GM21423 (cell line): ENCODE results near the gene IQCK.

Experiments
- ATAC-seq: cut with Tn5 transposase; IDR thresholded peaks from one replicate; pipeline ENCODE4 v1.9.1; 2021; ENCODE audit warnings: mild to moderate bottlenecking, moderate library complexity; ENCODE audit not compliant: unreplicated experiment

Gene IQCK

DNA sequence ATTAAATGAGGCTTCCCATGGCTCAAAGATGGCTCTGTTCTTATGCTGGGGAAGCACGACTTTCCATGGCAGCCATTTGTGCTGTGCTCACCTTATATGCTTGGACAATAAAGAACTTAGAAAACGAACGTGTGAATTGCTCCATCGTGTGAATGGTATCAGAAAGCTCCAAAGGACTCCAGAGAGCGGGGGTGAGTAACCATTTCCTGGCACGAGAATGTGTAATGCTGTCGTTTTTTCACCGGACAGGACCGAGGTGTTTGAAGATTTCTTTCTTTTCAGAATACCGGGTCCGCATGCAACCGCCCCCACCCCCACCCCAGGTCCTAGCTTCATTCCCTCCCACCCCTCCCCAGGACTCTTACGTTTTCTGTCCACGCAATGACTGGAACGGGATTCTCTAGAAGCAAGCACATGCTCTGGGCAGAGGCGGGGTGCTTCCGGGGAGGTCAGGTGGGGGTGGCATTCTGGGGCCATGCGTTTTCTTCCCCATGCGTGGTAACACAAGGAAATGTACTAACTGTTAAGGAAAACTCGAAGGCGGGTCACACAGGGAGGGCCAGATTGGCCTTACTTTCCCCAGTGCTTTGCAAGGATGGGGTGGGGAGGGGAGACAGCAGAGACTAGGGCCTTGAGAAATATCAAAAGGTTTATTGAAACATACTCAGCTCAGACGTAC is 140.4 kb downstream of the IQCK start:
- no peak for ATAC-seq

GRCh38 chr16:19859166-19859565 is 141.1 kb downstream of the IQCK start:
- no peak for ATAC-seq

GRCh38 chr16:19859603-19860002 is 141.5 kb downstream of the IQCK start:
- ATAC-seq, result no peak

- ATAC-seq, result no peak
These were observed 142.3 kb downstream of the IQCK start for GRCh38 chr16:19860166-19861041.

DNA sequence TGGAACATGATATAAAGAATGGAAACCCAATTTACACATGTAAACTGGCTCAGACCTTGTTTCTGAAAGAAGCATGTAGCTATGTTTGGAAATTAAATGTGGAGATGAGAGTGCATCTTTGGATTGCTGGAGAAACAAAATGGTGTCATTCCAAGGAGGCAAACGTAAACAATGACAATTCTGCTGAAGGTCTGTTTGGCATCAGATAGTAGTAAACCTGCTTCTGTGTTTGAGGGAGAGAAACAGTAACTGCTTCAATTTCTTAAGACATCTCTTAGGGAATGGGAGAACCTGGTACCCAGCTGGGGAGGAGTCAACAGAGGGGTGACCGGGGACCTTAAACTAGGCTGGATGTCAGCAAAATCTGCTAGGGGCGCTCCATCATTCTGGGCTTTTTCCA is 143.1 kb downstream of the IQCK start:
- no peak for ATAC-seq

- no peak for ATAC-seq
These were observed 143.8 kb downstream of the IQCK start for GRCh38 chr16:19861811-19862327.

- no peak for ATAC-seq
These were observed 145.9 kb downstream of the IQCK start for GRCh38 chr16:19863990-19864389.

DNA sequence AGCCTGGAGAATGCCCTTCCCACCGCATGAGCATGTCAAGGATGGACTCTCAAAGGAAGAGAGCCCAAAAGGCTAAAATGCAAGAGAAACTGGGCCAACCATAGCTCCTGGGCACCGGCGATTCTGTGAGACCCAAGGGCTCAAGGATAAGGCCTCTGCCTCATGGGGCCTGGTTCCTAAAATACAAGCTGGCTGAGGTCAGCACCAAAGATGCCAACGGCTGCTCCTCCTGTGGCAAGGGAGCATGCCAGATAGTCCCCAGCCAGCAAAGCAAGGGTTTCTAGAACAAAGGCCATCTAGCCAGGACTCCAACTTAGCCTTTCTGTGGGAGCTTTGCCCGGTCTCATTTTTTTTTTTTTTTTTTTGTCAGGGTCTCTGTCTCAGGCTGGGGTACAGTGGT is 146.5 kb downstream of the IQCK start:
- no peak for ATAC-seq

GRCh38 chr16:19868421-19868820 is 150.3 kb downstream of the IQCK start:
- no peak for ATAC-seq

DNA sequence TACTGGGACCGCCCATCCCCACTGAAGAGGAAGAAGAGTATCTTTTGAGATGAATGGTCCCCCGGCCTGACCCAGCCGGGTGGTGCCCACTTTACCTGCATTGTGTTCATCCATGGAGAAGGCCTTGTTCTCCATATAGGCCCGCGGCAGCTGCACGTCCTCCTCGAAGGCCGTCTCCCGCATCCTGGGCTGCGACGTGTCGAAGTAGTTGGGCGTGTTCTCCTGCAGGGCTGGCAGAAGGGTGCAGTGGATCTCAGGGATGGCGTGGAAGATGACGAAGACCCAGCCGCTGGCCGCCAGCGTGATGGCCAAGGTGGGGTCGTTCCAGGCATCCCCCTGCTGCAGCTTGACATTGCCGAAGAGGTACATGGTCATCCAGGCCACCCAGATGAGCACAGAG is 153.7 kb downstream of the IQCK start:
- no peak for ATAC-seq

DNA sequence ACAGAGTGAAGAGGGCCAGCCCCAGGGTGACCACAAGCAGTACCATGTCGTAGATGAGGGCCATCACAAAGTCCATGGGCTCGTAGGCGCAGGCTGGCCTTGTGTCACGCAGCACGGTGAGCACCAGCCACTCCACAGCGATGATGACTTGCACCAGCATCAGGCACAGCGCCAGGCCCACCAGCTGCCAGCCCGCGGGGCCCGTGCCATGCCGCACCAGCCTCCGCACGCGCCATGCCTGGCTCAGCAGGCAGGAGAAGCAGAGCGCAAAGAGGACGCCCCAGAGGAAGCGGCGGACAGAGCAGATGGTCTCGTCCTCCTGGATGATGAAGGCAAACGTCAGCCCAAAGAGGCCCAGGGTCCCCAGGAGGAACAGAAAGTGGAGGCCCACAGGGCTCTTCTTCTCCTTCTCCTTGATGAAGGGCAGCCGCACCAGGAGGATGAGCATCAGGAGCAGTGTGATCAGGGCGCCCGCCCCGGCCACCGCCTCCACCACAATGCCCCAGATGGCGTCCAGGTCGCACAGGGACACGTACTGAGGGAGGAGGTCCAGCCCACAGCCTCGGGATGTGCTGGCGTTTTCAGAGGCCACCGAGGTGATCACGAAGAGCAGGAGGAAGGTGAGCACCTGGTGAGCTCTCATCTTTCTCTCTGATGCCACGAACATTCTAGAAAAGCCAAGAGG is 154.2 kb downstream of the IQCK start:
- no peak for ATAC-seq

DNA sequence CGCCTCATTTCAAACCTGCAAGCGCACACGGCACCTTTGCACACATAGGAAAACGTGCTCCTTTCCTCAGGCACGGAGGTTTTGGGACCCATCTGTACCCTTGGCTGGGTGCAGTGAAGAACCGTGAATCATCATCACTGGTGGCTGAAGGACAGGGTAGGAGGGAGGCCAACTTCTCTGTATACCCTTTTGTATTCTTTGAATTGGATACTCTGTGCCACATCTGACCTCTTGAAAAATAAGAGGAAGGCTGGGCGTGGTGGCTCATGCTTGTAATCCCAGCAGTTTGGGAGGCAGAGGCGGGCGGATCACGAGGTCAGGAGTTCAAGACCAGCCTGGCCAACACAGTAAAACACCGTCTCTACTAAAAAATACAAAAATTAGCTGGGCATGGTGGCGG is 154.9 kb downstream of the IQCK start:
- no peak for ATAC-seq

GRCh38 chr16:19874026-19874425 is 156.0 kb downstream of the IQCK start:
- no peak for ATAC-seq

- ATAC-seq, result no peak
These were observed 156.9 kb downstream of the IQCK start for GRCh38 chr16:19874851-19875546.

DNA sequence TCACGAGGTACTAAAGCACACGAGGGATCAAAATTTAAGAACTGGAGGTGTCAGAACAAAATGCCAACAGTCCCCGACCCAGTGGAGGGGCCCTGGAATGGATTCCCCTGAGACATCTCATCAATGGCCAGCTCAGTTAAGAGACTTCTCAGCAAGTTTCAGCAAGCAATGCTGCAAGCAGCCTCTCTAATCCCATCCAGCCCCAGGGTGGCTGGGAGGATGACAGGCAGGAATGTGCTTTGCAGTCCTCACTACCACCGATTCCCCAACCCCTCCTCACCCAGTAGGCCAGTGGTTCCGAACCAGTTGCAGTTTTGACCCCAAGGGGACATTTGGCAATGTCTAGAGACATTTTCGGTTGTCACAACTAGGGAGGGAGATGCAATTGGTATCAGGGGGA is 157.8 kb downstream of the IQCK start:
- ATAC-seq, result no peak

DNA sequence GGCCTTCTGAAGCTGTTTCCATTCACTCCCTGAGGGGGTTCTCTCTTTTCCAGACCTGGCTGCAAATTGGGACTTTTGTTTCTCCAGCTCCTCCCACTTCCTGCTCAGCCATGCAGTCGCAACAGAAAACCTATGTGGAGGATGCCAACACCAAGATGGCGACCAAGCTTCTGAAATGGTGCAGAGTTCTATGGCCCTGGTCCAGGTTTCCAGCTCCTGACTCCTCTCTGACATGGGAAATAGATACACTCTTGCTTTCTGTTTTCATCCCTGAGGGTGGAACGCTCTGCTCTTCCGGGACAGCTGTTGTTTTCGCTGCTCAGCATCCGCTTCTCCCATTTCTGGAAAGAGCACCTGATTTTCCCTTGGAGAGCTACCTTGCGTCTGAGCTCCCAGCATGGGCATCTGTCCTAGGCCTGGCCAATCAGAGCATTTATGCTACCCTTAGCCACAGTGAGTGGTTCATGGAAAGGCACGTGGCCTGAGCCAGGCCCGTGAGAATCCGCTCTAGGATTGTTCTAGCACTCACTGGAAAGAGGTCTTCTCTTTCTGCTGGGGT is 158.5 kb downstream of the IQCK start:
- no peak for ATAC-seq

- no peak for ATAC-seq
These were observed 160.7 kb downstream of the IQCK start for GRCh38 chr16:19878757-19879156.

DNA sequence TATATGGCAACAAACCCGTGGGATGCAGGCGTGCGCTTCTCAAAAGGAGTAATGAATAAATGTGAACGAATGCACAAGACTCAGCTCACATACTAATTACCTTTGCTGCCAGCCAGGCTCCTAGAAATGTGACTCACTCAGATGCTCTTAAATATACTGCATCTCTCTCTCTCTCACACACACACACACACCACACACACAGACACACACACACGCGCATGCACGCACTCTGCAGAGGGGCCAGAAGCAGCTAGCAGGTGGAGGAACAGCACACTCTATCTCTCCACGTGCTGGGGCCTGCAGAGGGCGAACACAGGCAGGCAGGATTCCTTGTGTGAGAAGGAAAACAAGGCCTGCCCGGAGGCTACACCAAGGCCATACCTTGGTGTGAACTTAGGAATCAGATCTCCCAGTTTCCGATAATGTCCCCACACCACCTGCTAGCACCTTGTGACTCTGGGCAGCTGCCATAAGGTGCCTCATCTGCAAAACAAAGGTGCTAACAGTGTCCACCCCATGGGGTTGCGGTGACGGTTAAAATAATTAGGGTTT is 161.2 kb downstream of the IQCK start:
- no peak for ATAC-seq

DNA sequence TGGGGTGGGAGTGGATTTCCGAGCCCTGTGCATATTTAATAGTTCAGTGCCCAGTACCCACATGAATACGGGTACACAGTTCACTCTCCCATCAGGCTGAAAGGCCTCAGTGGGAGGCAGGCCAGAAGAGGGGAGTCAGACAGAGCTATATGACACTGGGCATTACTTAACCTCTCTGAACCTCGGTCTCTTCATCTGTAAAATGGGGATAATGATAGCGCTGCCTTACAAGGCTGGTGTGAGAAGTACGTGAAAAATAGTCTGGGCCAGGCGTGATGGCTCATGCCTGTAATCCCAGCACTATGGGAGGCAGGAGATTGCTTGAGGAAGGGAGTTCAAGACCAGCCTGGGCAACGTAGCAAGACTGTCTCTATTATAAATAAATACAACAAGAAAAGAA is 163.0 kb downstream of the IQCK start:
- ATAC-seq, result no peak

DNA sequence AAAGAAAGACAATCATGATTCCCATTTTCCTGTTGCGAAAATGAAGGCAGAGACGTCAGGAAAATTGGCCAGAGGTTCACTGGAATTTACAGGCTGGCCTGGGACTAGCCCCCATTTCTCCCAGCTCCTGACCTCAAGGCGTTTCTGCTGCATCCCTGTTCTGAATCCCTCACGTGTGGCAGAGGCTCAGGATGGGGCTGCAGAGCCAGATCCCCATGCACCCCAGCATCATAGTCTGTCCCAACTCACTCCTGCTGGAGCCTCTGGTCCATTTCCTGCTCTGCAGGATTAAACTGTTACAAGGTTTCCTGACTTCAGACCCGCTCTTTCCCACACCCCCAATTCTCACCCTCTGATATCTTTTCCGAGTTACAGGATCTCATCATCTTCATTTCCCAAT is 163.7 kb downstream of the IQCK start:
- ATAC-seq, result no peak
